NCI-H345 (cell line): ENCODE results near the gene GRID1.
"Not testable (repeated sequence)": the region's sequence is repeated elsewhere in the genome, so short reads cannot be mapped to it uniquely, and the experiment has no call there.

ENCODE experiments used
- DNase-seq: peaks from one replicate; lab custom pipeline; 2025; lab: John Stamatoyannopoulos, UW

GRID1 gene

DNA sequence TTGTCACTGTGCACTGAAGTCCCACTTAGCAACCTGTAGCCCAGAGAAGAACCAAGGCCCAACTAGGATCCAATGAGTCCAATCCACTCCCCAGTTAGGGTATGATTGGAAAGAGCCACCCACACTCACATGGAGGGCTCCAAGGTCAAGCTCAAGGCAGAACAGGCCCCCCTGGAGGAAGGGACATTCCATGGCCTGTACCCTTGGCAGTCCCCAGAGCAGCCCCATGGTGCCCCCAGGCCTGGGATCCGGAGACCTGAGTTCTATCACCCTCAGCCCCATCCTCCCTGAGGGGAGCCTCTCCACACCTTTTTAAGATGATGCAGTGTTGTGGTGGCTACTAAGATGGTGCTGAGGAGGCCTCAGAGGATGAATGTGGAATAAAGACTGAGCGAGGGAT, 231.4 kb downstream of the GRID1 start:
- no peak for DNase-seq

DNA sequence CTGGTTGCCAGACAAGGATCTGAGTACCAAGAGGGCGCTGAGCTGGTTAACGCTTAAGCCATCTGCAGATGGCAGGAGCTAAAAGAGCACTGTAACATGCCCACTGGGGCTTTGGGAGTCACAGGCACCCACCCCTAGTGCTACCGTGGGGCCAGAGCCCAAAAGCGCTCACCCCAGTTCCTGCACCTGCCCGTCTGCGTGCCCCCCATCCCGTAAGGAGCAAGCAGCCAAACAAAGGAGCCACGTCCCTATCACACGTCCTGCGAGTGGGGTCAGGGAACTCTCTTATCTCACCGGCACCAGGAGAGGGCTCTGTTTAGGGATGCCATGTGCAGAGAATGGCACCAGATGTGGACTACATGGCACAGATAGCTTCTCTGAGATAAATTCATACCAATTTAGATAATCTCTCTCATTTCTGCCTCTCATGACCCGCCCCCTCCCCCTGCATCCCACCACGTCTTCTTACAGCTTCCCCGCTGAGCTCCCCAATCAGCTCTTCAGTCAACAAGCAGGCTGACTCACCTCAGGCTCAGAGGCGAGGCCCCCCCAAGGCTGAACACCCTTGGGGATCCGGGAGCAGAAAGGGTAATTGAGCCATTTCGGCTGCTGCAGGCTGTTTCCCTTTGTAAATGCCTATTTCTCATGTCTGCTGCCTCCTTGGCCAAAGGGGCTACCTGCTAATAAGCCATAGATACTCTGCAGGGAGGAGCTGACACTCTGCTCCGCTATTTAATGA, 235.7 kb downstream of the GRID1 start:
- DNase-seq = no peak

DNA sequence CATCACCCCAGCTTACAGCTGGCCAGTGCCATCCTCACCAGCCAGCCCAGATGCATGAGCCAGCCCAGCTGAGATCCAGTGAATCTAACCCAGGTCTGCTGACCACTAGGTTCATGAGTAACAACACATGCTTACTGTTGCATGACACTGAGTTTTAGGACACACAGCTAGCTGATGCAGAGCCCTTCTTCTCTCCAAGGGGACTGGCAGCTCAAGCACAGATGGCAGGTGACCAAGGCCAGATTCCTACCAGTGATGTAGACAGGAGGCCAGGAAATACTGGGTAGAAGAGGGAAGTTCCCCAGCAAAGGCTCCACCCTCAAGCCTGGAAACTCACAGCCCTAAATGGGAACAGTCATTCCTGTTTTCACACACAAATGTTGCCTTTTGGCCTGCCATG, 236.6 kb downstream of the GRID1 start:
- DNase-seq = no peak

DNA sequence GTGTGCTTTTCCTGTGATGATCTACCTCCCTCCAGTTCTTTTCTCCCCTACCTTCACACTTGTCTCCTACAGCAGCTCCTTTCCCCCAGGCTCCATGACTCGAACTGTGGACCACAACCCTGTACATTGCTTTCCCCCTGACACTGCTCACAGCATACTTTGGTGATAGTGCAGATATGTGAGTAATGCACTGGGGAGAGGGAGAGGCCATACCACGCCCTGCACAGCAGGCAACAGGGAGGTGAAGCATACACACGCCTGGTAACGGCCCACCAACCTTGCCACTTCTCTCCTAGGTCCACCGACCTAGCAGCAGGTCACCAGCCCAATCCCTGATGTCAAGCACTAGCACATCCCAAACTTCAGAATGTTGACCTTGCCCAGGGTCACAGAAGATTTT, 238.2 kb downstream of the GRID1 start:
- DNase-seq = no peak

DNA sequence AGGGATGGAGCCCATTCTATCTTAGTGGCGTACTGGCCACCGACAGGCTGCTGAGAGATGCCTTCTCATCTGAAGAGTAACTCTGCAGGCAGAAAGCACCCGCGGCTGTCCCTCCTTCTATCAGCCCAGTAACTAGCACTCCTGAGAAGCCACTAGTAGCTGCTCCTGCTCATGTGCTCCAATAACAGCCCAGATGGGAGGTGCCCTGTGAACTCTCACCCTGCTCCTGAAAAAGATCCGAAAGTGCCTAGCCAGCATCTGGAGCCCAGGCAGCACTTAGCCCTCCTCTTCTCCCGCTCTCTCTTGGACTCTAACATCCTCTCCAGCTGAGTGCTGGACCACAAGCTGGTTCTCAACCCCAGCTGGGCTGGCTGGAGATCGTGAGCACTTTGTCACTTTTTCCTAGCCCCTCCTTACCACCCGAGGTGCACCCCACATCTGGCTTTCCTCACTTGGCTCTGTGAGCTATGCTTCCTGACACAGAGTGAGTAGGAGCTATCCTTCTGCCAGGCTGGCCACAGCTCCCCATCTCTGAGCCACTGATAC, 239.2 kb downstream of the GRID1 start:
- DNase-seq = no peak

DNA sequence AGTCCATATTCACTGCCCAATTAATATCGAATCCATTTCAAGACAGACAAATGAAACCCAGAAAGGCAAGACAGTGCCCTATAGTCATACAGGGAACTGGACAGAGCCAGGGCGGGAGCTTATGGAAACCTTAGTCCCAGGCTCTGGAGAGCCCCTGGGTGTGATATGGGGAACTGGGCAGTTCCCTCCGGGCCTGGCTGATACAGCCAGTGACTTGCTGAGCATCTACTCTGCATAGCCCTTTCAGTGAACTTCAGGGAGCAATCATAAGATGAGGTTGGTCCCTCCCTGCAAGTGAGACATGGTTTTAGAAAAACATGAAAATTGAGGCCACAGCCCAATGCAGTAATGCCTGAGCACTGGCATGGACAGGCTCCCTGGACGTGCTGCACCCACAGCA, 241.9 kb downstream of the GRID1 start:
- no peak for DNase-seq

DNA sequence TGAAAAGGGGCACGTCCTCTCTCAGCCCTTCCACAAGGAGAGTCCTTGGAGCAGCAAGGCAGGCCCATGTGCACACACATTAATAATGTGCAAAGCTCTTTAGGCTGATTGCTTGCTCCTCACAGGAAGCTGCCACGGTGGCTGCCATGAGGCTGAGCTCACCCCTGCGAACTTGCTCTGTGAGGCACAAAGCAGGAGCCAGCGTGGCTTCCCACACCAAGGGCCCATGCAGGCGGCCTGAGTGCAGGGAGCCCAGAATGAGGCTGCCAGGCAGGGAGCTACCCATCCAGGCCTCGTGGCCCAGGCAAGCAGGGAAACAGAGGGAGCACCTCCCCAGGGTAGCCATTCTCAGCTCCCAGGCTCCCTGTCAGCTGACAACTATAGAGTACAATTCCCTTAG, 242.9 kb downstream of the GRID1 start:
- DNase-seq = peak; percentile 63

DNA sequence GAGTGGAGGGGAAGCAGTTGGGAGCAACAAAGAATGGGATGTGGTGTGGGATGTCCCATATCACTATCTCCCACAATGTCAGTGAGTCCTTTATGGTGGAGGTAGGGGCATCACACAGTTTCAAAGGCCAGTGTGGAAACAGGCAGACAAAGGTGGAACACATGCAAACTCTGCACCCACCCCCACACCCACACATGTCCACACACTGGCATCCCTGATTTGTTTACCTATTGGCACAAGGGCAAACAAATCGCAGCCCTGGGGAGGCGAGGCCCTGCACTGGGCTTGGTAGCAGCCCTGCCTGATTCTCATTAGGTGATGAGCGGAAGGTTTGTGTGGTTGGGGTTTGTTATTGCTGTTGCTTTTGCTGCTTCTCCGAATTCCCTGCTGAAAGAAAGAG, 243.3 kb downstream of the GRID1 start:
- no peak for DNase-seq

DNA sequence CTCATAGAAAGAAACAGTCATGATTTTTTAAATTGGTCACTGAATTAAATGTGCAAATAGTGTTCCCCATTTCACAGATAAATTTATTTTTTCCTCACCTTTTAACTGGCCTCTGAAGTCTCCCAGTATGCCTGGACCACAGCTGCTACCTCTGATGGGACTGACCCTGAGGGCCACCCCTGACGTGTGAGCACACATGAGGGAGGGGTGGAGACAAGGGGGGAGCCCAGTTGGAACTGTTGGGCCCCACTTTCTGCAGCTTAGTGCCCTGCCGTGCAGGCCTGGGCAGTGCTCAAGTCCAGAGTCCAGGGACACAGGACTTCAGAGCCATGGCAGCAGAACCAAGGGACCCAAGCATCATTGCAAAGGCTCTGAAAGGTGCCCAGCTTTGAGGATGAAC, 243.9 kb downstream of the GRID1 start:
- no peak for DNase-seq

DNA sequence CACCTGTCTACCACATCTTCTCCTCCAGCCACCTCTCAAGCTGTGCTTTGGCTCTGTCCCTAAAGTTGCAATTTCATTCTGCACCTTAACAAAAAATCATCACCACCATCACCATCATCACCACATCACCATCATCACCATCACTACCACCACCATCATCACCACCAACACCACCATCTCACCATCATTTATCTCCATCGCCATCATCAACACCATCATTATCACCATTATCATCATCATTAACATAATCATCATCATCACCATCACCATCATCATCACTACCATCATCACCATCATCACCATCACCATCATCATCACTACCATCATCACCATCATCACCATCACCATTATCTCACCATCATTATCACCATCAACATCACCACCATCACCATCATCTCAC, 245.4 kb downstream of the GRID1 start:
- no peak for DNase-seq

DNA sequence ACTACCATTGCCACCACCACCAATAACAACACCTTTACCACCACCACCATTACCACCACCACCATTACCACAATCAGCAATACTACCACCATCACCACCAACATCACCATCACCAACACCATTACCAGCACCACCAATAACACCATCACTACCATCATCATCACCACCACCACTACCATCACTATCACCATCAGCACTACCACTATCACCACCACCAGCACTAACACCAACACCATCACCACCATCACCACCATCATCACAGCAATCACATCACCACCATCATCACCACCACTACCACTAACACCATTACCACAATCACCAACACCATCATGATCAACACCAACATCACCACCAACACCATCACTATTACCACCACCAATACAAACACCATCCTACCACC, 249.5 kb downstream of the GRID1 start:
- DNase-seq = no peak

DNA sequence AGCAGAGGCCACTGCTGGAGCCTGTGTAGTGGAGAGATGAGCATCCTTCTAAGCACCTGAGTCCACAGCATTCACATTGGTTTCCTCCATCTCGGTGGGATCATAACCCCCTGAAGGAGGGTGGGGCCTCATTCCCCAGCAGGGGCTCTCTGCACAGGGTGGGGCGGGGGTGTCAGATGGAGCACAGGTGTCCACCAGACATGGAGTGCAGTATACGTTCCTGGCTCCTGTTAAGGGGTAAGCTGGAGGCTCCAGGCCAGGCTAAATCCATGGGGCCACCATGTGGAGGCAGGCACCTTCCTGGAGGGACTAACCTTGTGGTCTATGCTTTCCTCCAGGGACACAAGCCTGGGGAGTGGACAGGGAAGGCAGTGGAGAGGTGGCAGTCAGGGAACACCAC, 252.6 kb downstream of the GRID1 start:
- DNase-seq = no peak

DNA sequence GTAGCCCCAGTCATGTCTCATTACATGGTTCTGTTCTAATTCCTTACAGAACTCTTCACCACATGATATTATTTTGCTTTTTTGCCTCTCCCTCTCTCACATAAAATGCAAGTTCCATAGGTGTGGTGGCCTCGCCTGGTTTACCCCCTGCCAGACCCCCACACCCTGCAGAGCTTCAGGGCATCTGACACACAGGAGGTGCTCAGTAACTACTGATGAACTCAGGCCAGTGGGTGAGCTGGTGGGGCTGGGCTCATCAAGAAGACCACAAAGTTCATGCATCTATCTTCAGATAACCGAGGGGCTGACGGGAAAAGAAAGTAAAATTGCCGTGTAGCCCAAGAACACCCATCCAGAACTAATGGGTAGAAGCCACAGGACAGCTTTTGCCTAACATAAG, 253.1 kb downstream of the GRID1 start:
- DNase-seq = no peak

DNA sequence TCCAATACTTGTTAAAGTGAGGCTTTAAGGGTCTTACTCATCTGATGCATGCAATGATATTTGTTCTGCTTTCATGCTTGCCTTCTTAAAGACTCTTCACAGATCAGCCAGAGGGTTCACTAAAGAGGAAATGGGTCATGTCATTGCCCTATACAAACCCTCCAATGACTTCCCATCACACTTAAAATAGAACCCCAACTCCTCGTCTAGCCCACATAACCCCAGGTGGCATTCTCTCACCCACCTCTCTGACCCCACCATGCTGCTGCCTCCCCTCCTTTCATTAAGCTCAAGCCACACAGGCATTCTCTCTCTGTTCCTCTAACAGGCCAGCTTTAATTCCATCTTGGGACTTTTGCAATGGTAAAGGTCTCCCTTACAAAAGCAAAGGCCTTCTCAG, 253.6 kb downstream of the GRID1 start:
- DNase-seq = no peak

DNA sequence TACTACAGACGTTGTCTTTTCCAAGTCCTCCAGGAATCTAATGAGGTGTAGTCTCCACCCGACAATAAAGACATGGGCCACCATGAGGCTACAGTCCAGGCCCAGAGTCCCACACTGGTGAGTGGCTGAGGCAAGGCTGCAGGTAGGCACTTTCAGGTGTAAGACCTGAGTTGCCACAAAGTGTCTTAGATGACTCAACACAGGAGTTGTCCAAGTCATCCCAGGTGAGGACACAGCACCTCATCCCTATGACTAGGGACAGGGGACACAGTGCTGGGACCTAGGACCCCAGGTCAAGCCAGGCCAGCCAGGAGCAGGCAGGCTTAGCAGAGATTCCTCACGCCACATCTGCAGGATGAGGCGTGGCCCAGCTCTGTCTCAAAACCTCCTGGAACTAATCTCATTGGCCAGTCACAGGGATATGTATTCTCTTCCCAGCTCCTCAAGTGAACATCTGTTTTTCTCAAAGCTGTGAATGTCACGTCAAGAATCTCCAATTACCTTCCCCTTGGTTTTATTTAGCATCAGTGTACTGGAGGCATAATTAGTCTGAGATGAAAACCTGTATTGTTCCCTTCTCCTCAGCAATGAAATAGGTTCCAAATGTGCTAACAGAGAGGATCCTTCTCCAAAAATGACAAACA, 254.6 kb downstream of the GRID1 start:
- no peak for DNase-seq

DNA sequence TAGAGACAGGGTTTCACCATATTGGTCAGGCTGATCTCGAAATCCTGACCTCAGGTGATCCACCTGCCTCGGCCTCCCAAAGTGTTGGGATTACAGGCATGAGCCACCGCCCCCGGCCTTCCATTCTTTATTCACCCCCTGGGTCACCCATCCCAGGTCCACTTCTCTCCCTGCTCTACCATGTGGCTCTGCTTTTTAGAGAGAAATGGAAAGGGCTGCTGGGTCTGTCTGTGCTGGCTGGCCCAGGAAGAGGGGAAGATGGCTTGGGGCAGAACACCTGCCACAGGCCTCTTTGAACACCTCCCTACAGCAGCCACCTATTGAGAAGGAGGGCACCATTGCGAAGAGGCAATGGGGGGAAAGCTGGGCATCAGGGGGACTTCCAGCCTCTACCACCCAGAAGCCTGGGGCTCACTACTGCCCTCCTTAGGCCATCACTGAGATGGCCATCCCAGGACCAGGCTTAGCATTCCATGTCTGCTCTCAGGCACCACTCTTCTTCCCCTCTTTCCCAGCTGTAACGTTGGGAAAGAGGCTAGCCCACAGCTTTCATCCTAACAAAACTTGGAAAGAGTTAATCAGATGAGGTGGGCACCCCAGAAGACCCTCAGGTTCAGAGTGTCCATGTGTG, 256.3 kb downstream of the GRID1 start:
- DNase-seq = no peak

DNA sequence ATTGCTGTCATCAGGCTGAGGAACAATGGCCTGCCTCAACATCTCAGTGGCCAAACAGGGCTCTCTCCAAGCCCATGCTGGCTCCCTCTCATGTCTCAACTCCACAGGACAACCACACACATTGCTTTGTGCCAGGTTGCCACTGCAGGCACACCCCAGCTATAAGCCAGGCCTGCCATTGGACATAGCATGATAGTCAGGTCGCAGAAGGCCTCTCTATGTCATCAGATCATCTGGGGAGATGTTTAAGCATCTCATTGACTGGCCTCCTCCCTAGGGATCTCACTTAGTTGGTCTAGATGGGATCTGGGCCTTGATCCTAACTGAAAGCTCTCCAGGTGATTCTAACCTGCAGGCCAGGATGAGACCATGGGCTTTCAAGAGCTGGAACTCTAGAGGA, 257.2 kb downstream of the GRID1 start:
- no peak for DNase-seq

DNA sequence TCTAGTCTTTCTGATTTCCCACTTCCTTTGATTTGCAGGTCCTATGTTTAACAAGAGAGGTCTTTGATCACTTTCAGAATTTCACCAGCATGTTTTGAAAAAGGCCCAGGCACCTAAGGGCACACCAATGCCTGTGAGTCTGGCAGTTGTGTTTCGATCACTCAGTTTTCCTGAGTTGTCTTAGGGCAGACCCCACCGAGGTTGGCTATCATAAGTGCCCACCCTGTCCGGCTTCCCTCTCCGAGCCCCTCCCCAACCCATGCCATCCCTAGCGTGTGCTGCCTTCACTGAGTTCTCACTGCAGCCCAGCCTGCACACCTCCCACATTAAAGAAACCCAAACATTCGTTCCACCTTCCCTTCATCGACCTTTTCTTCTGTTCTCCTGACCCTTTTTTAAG, 257.9 kb downstream of the GRID1 start:
- no peak for DNase-seq

DNA sequence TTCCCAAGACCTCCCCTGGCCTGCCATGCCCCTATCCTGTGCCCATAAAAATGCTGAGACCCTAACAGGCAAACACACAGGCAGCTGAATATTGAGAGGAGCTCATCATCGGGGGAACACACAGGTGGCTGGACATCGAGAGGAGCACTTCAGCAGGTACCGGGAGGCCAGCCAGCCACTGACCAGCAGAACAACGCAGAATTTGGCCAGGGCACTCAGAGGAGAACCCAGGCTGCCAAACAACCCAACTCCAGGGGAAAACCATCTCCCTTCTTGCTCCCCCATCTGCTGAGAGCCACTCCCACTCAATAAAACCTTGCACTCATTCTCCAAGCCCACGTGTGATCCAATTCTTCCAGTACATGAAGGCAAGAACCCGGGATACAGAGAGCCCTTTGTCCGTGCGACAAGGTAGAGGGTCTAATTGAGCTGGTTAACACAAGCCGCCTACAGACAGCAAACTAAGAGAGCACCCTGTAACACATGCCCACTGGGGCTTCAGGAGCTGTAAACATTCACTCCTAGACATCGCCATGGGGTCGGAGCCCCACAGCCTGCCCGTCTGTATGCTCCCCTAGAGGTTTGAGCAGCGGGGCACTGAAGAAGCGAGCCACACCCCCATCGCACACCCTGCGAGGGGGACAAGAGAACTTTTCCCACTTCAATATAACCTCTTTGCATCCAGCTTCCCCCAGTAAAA, 258.8 kb downstream of the GRID1 start:
- not testable (repeated sequence) for DNase-seq

DNA sequence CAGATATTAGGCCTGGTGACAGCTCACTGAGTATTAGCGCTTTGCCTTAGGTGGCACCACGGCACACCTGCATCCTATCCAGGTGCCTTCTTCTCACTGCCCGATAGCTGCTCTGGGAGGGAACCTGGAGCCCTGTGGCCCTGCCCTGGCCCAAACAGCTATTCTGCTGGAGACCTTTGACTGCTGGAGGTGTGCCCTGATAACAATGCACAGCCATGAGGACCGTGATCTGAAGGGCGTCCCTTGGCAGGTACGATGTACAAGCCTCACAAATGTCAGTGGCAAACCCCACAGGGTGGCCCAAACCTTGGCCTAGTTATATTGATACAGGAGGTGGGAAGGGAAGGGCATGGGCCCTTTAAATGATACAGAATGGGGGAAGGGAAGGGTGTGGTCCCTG, 259.5 kb downstream of the GRID1 start:
- DNase-seq = no peak

DNA sequence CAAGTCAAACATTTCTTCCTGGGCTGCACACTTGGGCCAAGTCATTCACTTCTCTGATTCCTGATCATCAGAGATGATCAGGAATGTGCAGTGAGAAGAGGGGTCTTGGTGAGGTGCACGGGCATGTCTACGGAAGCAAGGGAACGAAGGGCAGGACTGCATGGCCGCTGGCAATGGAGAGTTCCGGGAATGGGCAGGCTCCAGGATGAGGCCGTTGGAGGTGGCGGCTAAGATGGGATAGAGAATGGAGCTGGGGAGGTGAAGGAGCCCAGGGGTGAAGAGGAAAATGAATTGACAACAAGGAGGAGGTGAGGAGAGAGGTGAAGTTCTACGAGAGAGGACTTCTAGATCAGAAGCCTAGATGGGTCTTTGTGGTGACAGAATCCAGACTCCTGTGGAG, 260.0 kb downstream of the GRID1 start:
- no peak for DNase-seq

DNA sequence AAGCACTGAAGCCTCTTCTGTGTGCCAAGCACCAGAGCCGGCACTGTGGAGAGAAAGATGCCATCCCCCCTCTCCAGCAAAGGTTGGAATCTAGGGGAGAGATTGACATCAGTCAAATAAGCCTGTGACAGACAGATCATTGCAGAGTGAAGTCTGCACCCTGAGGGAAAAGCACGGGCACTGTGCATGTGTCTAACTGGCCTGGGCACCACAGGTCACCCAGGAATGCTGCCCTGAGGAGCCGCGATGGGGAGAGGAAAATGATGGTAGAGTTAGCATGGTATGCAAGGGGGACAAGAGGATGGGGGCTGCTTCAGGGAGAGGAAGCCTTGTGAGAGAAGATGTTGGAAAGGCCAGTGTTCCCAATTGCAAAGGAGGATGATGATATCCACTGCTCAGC, 261.0 kb downstream of the GRID1 start:
- no peak for DNase-seq

DNA sequence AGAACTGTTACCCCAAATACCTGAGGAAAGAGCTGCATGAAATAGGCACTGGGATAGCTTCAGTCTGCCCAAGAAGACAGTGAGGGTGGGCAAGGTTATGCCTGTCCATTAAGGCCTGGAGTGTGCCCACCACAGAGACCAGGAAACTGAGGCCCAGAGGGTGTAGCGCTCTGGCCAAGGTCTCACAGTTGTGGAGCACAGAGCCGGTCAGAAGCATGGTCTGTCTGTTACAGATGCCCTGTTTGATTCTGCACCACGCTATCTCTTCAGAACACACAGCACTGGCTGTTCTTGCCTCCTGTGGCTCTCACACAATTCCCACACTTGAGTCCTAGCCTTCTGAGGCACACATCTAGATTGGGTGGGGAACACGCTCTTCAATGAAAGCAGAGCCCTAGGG, 261.4 kb downstream of the GRID1 start:
- DNase-seq = no peak
